RWPE1 (cell line): ENCODE data around the gene MTTP.
A peak's percentile ranks its signal among the peaks of the same experiment; 100 is the strongest.

Source experiments
- CTCF ChIA-PET: fragments of 350-600 bp; sonication (Branson Sonifier 250); formaldehyde crosslinking; extraction: SDS; loops from one replicate; lab custom pipeline; 2021; lab: Yijun Ruan, JAX
- POLR2A ChIA-PET: fragments of 400-600 bp; formaldehyde crosslinking; extraction: SDS; loops from one replicate; lab custom pipeline; 2020; ENCODE audit warnings: antibody characterized with exemption; ENCODE audit not compliant: low non-redundant PET; lab: Yijun Ruan, JAX
- DNase-seq: peaks from one replicate; pipeline ENCODE4 v3.0.0; 2012; ENCODE audit warnings: low spot score
- H3K27ac ChIP-seq: fragments of 450-650 bp; 2 replicates; pipeline ENCODE4 v1.5.1; 2017
- CTCF ChIP-seq: fragments of 450-650 bp; conservative IDR thresholded peaks from 2 replicates; pipeline ENCODE4 v1.5.1; 2017; ENCODE audit warnings: low read depth, mild to moderate bottlenecking

The MTTP gene

GRCh38 chr4:99653916-99654315, 79.3 kb downstream of the MTTP start:
- no peak for TF ChIP-seq CTCF
- ChIA-PET CTCF (no interaction called here), POLR2A (no interaction called here)
- no peak for DNase-seq
- H3K27ac ChIP-seq, result no peak overlapping the region

- no peak overlapping the region for H3K27ac ChIP-seq
These were observed 79.7 kb downstream of the MTTP start for GRCh38 chr4:99654361-99654761.

GRCh38 chr4:99655308-99656081, 80.9 kb downstream of the MTTP start:
- POLR2A ChIA-PET, result no interaction called here
- TF ChIP-seq CTCF, result no peak
- peak; percentile 55 for DNase-seq
- CTCF ChIA-PET, result interaction anchor here (0.7 kb wide), 1 partner anchor 44 kb away, joined by 3 read pairs; no protein-coding TSS in a partner anchor
- H3K27ac ChIP-seq, result no peak overlapping the region

More at GRCh38 chr4:99654361-99654761, 79.7 kb downstream of the MTTP start:
- DNase-seq, result no peak
- ChIA-PET POLR2A (no interaction called here), CTCF (no interaction called here)
- TF ChIP-seq CTCF, result no peak

- DNase-seq, result peak; percentile 50
- ChIA-PET CTCF (no interaction called here), POLR2A (no interaction called here)
- H3K27ac ChIP-seq, result no peak within 1 kb of the TSS
- TF ChIP-seq CTCF, result no peak
These were observed 83.2 kb downstream of the MTTP start, which contains the start of gene C4orf54 for GRCh38 chr4:99657798-99658197. C4orf54 (minus strand) TSS chr4:99657828; CDS start chr4:99654648, 3,180 bp downstream.

- ChIA-PET CTCF (interaction anchor here (1.1 kb wide), 1 partner anchor 149 kb away, joined by 3 read pairs; no protein-coding TSS in a partner anchor), POLR2A (no interaction called here)
- no peak for TF ChIP-seq CTCF
- no peak for DNase-seq
- no peak overlapping the region for H3K27ac ChIP-seq
These were observed 84.0 kb downstream of the MTTP start for GRCh38 chr4:99658666-99659065.

GRCh38 chr4:99661907-99662306, 87.3 kb downstream of the MTTP start:
- H3K27ac ChIP-seq, result no peak overlapping the region
- CTCF ChIA-PET, result no interaction called here
- no peak for TF ChIP-seq CTCF
- DNase-seq, result no peak
- POLR2A ChIA-PET, result no interaction called here
